Fibroblast of gingiva (primary cell): ENCODE data around the gene TMEM119.

Experiments
- DNase-seq: peaks from one replicate; pipeline ENCODE4 v3.0.0-alpha.2; 2011; ENCODE audit warnings: low read depth

TMEM119 gene

GRCh38 chr12:108616359-108616758, 18.5 kb upstream of the TMEM119 start:
- DNase-seq, result no peak

- no peak for DNase-seq
Observed at GRCh38 chr12:108615918-108616317, 18.0 kb upstream of the TMEM119 start.

DNA sequence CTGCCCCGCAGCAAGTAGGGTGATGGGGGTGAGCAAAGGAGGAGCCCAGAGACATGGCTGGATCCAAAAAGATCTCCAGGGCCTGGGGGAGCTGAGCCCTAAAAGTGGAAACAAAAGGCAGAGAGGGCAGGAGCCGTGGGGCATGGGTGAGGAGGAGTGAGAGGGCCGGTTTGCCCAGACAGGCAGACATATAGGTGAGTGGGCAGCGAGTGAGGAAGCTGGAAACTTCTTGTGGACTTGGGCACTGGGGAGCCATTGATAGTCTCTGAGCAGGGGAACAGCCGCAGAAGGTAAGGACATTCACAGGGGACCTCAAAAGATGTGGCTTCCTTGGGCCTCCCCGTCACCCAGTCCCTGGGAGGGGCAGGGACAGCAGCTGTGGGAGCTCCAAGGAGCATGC, 16.8 kb upstream of the TMEM119 start:
- no peak for DNase-seq

DNA sequence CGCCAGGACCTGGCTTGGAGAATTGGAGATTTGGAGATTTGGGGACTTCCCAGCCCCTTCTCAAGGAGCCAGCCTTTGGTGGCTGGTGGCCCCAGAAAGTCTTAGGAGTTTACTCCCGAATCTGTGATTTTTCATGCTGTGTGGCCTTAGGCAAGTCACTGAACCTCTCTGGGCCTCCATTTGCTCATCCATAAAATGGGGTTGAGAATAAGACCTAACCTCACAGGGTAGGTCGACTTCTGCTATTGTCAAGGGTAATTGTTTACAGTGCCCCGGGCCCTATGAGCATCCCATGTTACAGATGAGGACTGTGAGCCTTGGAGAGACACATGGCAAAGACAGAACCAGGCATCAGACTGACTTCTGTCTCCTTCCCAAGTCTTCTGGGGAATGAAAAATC, 16.2 kb upstream of the TMEM119 start:
- no peak for DNase-seq

GRCh38 chr12:108613548-108613947, 15.7 kb upstream of the TMEM119 start:
- no peak for DNase-seq

DNA sequence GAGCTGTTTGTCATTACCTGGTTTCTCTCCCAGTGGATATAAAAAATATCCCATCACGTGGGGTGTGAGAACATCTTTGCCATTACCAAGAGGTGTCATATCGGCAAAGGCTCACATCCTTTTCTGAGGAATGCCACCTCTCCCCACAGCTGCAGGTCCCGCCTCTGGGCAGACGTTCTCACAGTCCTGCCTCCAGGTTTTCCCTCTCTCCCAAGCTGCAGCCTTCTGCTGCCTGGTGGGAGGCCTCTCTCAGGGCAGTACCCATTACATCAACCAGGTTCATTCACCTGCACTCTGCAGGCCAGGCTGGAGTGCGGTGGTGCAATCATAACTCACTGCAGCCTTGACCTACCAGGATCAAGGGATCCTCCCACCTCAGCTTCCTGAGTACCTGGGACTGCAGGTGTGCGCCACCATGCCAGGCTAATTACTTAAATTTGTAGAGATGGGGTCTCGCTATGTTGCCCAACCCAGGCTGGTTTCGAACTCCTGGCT, 15.0 kb upstream of the TMEM119 start:
- DNase-seq, result no peak

- peak; percentile 46 for DNase-seq
Observed at GRCh38 chr12:108611884-108612415, 14.1 kb upstream of the TMEM119 start.

GRCh38 chr12:108610856-108611605, 13.1 kb upstream of the TMEM119 start:
- no peak for DNase-seq

DNA sequence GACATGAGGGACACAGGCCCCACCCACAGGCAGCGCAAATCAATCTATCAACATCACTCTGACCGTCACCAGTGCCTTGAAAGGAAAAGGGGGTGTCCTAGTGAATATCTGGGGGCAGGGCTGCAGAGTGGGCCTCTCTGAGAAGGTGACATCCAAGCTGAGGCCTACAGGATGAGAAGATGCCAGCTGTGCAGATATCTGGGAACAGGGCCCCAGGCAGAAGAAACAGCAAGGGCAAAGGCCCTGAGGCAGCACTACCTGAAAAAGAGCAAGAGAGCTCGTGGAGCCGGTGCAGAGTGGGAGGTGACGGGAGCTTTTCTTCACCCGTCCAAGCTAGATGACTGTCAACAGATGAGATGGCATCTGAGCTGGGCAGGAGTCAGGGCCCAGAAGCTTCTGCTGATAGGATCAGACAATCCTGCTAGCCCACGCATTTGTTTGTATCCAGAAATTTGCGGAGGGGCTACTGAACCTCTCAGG, 12.5 kb upstream of the TMEM119 start:
- no peak for DNase-seq

DNA sequence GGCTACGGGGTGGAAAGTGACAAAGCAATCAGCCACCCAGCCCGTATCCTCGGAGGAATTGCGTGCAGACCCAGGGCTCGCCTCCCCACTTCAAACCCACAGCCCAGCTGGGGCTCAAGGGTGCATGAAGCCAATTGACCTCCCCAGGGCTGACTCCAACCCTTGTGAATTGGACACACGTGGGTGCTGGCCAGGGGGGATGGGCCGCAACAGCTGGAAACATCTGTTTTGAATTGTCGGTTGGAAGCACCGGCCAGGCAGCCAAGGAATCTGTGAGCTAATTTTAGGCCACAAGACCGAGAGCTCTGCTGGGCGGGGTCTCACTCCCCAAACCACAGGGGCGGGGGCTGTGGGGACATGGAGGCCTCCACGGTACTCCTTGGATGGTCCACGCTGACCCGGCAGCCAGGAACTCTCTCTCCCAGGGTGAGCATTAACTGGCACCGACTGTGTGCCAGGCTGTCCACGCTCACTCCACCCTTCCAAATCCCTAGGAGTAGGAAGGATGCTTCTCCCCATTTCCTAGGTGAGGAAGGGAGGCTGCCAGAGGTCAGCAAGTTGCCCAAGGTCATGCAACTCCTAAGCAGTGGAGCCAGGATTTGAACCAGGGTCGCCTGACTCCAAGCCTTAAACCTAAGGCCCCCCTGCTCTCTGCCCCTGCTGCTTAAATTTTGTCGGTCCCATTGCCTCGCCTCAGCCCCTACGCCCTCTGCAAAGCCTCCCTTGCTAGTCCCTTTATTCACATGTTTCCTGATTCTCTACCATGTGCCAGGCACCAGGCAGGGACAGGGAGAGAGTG, 11.9 kb upstream of the TMEM119 start:
- DNase-seq, result peak; percentile 90

DNA sequence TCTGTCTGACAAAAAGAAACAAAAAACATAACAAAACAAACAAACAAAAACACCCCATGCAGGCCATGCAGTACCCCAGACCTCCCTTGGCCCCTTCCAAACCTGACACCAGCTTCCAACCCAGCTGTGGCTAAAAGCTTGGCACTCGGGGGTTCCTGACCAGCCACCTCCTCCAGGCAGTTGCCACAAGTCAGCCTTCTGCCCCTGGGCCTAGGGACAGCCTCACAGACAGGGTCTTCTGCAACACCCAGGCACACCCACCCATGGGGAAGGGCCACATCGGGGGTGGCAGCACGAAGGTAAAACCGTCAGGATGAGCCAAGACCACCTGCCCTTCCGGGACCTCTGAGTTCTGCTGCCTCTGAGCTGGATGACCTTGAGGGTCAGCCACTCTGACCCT, 10.7 kb upstream of the TMEM119 start:
- DNase-seq, result no peak

DNA sequence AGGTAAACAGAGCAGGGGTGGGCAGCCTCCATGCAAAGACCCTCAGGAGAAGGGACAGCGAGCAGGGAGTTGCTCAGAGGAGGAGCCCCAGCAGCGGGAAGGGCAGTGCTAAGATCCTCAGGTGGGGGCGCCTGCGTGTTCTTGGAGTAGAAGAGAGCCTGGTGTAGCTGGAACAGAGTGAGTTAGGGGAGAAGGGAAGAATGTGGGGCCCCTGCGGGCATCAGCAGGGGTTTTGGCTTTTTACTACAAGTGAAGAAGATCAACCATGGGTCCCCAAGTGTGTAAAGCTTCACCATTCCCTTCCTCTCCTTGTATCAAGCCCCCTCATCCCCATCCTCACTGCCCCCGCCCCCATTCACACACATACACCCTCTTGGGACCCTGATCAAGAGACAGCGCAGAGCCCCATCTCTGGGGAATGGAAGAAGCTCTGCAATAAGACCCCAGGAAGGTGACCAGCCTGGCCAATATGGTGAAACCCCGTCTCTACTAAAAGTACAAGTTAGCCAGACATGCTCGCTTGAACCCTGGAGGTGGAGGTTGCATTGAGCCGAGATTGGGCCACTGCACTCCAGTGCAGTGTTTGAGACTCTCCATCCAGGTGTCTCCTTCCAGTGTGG, 10.2 kb upstream of the TMEM119 start:
- no peak for DNase-seq

DNA sequence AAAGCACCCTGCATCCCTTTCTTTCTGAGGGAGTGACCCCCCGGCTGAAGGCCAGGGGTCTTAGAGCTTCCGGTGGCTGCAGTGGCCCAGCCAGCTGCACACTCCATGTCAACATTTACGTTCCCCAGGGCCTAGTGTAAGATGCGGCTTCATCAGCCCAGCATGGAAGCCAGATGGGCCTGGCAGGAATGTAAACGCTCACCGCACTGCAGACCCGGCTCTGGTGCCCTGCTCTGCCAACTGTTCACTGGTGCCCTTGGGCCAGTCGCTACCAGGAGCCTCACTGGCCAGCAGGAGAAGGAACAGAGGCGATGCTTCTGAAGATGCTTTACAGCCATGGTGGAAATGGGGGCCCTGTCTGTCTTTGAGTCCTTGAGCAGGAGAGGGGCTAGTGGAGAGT, 8.6 kb upstream of the TMEM119 start:
- DNase-seq, result peak; percentile 49

DNA sequence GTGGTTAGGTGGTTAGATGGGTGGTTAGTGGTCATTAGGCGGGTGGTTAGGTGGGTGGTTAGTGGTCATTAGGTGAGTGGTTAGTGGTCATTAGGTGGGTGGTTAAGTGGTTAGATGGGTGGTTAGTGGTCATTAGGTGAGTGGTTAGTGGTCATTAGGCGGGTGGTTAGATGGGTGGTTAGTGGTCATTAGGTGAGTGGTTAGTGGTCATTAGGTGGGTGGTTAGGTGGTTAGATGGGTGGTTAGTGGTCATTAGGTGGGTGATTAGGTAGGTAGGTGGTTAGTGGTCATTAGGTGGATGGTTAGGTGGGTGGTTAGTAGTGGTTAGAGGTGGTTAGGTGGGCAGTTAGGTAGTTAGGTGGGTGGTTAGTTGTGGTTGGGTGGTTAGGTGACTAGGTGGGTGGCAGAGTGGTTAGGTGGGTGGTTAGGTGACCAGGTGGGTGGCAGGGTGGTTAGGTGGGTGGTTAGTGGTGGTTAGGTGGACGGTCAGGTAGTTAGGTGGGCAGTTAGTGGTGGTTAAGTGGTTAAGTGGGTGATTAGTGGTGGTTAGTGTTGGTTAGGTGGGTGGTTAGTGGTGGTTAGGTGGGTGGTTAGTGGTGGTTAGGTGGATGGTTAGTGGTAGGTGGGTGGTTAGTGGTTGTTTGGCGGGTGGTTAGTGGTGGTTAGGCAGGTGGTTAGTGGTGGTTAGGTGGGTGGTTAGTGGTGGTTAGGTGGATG, 8.0 kb upstream of the TMEM119 start:
- DNase-seq, result no peak

DNA sequence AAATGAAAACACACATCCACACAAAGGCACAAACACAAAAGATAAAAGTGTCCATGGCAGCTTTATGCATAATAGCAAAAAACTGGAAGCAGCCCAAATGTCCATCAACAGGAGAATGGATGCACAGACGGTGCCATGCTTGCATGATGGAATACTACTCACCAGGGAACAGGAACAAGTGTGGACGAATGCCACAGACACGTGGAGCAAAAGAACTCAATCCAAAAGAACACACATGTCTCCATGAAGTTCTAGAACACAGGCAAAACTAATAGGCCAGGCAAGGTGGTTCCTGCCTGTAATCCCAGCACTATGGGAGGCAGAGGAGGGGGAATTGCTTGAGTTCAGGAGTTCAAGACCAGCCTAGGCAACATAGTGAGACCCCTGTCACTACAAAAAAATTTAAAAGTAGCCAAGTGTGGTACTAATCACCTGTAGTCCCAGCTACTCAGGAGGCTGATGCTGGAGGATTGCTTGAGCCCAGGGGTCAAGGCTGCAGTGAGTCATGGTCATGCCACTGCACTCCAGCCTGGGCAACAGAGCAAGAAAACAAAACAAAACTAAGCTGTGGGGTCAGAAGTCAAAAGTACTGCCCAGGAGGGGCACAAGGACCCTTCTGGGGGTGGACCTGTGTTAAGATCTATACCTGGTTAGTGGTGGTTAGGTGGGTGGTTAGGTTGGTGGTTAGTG, 7.3 kb upstream of the TMEM119 start:
- DNase-seq, result peak; percentile 27

DNA sequence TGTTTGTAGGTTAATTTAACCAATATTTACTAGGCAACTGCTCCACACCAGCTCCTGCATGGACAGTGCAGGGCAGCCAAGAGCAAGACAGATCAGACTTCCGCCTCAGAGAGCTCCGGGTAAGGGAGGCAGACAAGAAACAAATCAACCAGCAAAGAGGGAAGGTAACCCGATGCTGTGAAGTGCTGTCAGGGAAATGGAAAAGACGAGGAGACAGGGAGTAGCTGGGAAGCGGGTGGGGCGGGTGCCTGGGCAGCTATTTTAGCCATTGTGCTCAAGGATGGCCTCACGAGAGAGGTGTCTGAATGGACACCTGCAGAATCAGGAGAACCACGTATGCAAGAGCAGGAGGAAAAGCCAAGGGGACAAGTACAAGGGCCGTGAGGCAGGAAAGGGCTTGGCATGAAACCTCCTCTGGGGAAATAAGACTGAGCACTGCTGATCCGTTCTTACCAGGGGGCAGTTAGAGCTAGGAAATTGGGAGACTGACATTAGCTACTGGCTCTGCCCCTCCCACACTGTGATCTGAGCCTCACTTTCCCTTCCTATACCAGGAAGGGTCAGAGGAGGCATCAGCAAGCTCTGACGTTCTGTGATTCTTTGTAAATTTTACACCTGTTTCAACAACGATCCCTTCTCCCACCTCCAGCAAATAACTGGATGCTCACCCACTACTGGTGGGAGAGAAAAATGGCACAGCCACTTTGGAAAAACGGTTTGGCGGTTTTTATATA, 6.5 kb upstream of the TMEM119 start:
- no peak for DNase-seq

- no peak for DNase-seq
Observed at GRCh38 chr12:108603743-108604142, 5.9 kb upstream of the TMEM119 start.

DNA sequence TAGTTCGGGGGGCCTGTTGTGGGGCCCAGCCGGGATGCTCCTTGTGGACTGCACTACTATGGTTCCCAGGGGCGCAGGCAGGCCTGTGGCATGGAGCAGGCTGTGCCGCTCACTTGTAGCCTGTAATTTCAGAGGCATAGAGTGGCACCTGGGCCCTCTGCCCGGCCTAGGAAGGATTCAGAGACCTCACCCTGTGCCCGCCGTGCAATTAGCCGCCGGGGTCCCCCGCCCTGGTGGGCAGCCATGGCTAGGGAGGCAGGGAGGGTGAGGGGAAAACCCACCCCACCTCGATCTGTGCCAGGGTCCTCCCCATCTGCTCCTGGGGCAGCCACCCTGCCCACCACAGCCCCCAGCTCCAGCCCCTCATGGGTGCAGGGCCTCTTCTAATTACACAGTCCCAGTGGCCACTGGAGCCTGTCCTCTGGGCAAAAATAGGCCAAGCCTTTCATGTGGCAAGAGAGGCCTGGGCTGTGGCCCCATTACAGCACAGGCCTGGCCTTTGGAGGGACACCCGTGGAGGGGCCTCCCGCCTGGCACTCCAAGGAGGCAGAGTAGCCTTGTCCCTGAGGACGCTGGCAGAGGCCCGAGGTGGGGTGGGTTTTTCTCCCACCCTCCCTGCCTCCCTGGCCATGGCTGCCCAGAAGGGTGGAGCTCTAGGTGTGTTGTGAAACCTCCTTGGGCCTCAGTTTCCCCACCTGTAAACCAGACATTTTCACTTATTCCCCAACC, 5.3 kb upstream of the TMEM119 start:
- DNase-seq, result no peak

DNA sequence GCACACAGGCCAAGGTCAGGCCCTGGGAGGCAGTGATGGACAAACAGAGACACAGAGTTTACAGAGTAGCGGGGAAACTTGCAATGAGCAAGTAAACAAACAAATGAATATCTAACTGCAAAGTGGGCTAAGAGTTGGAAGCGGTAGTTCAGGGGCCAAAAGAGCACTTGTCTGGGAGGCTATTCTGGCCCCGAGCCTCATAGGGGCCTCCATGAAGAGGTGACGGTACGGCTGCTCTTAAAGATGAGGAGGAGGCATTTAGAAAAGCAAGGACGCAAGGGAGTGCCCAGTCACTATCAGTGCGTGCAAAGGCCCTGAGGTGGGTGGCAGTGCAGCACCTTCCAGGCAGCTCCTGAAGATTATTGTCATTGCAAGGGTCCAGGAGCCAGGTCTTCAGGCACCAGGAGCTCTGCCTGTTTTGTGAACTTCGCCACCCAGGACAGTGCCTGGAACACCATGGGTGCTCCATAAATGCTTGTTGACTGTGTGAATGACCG, 4.4 kb upstream of the TMEM119 start:
- no peak for DNase-seq

GRCh38 chr12:108600702-108601007, 2.8 kb upstream of the TMEM119 start:
- no peak for DNase-seq
